COR-L47 (cell line): ENCODE results near the gene POMT2.
A peak's percentile ranks its signal among the peaks of the same experiment; 100 is the strongest.
"Not testable (repeated sequence)": the region's sequence is repeated elsewhere in the genome, so short reads cannot be mapped to it uniquely, and the experiment has no call there.

ENCODE experiments used
- DNase-seq: peaks from one replicate; lab custom pipeline; 2025; lab: John Stamatoyannopoulos, UW

Gene POMT2

GRCh38 chr14:77301103-77301502, 19.6 kb downstream of the POMT2 start:
- peak; percentile 68 for DNase-seq

DNA sequence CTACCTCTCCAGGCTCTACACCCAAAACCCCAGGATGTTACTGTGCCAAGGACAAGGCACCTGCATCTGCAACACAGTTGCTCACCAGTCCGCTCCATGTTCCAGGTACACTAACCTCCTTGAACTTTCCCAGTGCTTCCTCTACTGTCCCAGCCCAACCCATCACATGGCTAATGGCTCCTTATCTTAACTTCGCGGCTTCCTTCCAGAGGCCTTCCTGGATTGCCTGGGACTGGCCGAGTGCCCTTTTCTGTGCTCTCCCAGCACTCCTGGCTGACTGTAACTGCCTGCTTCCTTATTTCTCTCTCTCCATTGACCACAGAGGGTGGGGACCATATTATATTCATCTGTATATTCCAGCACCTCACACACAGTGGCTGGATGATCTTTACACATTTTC, 20.9 kb downstream of the POMT2 start:
- DNase-seq, result no peak

DNA sequence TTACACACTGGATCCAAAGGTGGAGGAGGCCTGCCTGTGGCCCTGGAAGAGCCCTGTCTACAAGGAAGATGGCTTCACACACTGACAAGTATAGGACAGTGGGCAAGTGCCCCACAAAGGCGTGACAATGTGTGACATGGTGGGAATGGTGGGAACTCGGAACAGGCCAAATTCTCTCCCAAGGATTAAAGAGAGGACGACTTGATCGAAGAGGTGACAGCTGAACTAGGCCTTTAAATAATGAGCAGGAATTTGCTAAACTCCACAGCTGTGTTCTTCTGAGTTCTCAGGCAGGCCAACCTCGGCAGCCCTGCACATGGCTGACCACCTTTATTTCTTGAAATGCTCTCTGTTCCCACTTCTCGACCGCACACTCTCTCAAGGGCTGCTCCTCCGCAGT, 23.8 kb downstream of the POMT2 start:
- no peak for DNase-seq

DNA sequence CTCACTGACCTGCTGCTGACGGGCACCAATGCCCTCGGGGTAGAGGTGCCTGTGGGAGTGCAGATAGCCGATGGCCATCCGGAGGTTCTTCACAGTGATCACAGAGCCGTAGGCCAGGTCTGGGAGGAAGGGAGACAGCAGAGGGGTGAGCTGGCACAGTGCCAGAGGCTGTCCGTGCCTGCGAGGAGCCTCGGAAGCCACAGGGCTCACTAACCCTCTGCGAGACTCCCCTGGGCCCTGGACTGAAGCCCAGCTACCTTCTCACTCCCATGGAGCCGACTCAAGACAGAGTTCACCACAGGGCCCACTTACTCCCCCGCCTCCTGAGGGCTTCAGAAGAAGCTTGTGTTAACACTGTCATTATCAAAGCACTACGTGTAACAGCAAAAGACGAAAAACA, 24.5 kb downstream of the POMT2 start:
- DNase-seq, result no peak

DNA sequence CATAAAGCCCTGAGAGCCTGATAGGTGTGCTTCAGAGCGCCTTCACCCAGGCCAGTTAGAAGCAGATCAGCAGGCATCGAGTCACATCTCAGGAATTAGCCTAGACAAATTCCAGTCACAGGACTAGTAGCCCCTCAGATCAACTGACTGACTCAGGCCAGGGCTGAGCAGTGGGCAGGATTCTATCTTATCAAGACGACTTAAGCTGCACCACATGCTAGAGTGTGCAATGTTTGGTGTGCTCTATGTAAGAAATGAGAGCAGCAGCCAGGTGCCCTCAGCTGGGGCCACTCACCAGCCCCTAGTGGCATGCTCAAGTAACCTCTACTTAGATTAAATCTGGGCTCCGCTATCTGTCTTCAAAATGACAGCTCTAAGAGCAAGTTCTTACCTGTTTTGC, 30.0 kb downstream of the POMT2 start:
- DNase-seq, result no peak

GRCh38 chr14:77286576-77286975, 34.1 kb downstream of the POMT2 start:
- no peak for DNase-seq

GRCh38 chr14:77284466-77284865, 36.2 kb downstream of the POMT2 start:
- no peak for DNase-seq

- no peak for DNase-seq
Observed at GRCh38 chr14:77284066-77284465, 36.6 kb downstream of the POMT2 start.

GRCh38 chr14:77281852-77282410, 38.8 kb downstream of the POMT2 start:
- DNase-seq, result no peak

DNA sequence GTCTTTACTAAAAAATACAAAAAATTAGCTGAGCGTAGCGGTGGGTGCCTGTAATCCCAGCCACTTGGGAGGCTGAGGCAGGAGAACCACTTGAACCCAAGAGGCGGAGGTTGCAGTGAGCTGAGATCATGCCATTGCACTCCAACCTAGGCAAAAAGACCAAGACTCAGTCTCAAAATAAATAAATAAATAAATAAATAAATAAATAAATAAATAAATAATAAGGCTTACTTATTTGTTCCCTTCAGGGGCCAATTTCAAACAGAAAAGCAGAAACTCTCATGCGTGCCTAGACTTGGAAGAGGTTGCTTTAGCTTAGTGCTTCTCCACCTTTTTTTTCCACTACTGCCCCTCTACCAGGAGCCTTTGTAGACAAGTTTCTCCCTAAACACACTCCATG, 39.8 kb downstream of the POMT2 start:
- DNase-seq, result not testable (repeated sequence)

GRCh38 chr14:77279719-77280118, 41.0 kb downstream of the POMT2 start:
- DNase-seq, result no peak

GRCh38 chr14:77278461-77279230, 42.0 kb downstream of the POMT2 start:
- DNase-seq, result no peak

DNA sequence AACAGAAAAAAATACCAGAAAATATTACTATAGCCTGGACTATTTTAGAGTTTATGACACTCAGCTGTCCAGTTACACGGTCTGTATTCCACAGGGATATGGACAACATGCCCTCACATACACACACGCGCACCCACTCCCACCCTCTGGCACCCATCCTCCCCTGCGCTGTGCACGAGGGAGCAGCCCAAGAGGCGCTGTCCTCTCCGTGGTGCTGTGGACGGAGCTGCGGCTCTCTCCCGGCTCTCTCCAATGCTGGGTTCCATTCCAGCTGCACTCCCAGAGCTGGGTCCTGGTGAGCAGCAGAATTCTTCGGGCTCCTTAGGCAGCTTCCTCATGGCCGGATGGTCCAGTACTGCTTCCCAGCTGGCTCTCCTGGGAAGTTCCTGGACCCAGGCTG, 43.7 kb downstream of the POMT2 start:
- no peak for DNase-seq

GRCh38 chr14:77276295-77276935, 44.3 kb downstream of the POMT2 start:
- DNase-seq, result no peak

- no peak for DNase-seq
Observed at GRCh38 chr14:77275601-77276017, 45.1 kb downstream of the POMT2 start.

DNA sequence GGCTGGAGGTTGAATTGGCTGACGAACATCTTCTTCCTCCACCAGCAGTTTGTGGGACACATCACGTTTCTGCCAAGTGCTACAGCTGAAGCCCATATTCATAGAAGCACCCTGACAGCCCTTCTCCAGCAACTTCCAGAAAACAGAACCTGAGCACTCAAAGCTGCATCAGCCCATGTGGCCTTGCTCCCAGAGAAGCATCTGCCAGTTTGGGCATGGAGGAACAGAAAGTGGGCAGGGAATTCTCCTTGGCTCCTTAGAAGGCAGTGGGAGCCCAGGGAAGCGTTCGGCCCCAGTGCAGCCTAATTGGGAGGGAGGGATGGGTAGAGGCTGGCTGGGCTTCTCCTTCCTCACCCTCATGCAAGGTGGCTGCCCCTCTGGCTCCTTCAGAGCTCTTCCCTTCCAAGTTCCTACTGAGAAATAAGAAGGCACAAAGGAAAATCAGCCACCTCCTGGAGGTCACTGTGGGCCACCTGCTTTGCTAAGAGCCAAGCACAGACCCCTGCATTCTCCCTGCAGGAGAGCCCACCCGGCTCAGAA, 45.6 kb downstream of the POMT2 start:
- no peak for DNase-seq

DNA sequence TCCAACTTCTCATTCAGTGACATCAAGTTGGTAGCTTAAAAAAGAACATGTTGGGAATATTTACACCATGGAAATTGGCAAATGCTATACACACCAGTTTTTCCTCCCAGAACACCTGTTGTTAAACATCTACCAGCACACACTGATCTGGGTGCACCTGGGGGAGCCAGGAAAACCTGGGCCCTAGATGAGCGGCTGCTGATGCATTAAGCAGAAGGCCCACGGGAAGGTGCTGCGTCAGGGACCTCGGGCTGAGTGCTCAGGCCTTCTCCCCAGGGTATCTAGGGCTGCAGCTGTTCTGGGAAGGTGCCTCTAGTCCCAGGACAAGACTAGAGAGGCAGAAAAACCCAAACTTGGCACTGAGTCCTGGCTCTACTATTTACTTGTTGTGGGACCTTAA, 46.9 kb downstream of the POMT2 start:
- DNase-seq, result no peak

GRCh38 chr14:77272261-77272660, 48.4 kb downstream of the POMT2 start:
- DNase-seq, result no peak

DNA sequence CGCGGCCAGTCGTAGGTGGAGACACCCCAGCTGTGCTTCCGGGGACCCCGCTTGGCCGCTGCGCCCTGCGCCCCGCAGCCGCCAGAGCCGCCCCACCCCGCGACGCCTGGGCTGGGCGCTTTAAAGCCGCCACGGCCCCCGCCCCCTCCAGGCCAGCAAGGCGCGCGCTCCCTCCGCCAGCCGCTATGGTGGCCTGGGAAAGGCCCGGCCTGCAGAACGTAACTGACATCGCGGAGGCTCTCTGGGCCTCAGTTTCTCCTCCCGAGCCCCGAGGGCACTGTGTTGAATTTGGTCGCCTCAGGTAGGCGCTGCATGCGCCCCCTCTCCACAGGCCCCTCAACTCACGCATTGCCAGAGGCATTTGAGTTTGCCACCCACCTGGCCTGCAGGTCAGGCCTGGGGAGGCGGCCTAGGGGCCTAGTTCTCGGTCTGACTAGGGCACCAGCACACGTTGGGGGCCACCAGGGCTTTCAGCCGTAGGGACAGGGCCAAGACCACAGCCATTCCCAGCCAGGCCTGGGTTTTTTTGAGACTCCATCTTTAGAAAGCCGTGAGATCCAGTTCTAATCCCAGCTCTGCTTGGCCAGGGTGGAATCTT, 49.5 kb downstream of the POMT2 start, which contains the start of gene NGB:
TSS of gene NGB (minus strand) at position 94 of the 598 bp plus-strand sequence. CDS start 269 bp downstream, outside the sequence.
- no peak for DNase-seq

DNA sequence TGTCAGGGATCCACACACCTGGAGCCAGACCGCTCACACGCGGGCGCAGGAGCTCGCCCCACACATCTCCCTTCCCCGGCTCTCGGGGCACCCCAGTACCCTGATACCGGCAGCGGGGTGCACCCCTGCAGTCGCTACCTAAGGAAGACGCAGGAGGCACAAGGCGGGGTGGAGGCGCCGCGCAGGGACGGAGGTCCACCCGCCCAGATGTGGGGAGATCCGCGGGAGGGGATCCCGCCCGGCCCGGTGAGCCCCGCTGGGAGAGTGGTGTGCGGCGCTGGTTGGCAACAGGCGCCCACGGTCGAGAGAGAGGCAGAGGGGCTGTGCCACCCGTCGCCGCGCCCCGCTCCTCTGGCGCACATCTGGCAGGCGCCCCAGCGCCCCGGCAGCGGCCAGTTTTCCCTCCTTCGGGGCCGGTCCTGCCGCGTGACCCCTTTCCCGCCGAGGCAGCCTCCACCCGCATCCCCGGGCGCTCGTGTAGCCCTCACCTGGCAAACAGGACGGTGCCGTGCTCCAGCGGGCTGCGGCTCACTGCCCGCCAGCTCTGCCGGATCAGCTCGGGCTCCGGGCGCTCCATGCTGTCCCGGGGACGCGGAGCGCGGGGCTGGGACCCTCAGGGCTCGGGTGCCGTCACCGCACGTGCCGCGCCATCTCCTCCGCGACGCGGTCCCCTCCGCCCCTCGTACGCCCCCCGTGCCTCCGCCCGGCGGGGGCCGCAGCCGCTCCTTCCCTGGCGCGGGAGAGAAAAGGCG, 50.1 kb downstream of the POMT2 start:
- DNase-seq, result no peak

DNA sequence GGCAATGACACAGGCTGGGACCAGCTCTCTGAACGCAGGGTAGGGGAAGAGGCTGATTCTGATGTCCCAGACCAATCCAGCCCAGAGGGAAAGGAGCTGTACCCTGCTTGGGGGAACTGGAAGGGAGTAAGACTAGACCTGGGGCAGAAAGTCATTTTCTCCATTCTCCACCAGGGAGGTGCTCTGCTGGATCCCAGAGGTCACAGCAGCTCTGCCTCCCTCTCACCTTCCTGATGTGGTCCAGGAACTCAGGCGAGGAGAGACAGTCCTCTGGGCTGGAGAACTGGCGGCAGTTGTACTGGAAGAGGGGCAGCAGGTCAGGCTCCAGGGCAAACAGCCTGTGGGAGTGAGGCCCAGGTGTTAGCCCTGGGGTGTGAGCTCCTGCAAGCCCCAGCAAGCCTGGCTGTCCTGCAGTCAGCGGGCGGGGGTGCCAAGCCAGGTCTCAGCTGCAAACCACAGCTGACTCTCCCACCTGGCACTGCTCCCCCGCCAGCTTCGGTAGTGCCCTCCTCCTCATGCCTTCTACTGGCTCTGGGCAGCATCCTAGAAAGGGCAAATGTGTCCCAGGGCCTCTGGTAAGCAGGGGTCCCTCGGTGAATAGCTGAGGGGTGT, 51.6 kb downstream of the POMT2 start:
- DNase-seq, result peak; percentile 43
